Panc1 (cell line): Measurements from ENCODE around the gene INSYN1. TPM values are rescaled to one million over a fixed set of nuclear protein-coding genes. Genes with fewer than 3 reads are reported as not detected.

Experiments
- ATAC-seq: fragments of 200-7000 bp; cut with Tn5 transposase; 2 replicates; pipeline ENCODE4 v1.9.1; 2020; ENCODE audit warnings: mild to moderate bottlenecking, moderate library complexity
- BruUV-seq: library from RNA; stranded (reverse); fragments of 400-500 nt; replicated peaks from 2 replicates; lab custom pipeline; 2021; lab: Mats Ljungman, UMichigan
- CTCF ChIA-PET: fragments of 300-600 bp; sonication (Branson Sonifier 250); formaldehyde crosslinking; loops from one replicate; lab custom pipeline; 2022; ENCODE audit warnings: antibody characterized with exemption; lab: Charles Lee
- POLR2A ChIA-PET: fragments of 300-600 bp; sonication (Branson Sonifier 250); formaldehyde crosslinking; loops from one replicate; lab custom pipeline; 2022; ENCODE audit warnings: antibody characterized with exemption; lab: Charles Lee
- DNase-seq: peaks from one replicate; pipeline ENCODE4 v3.0.0-alpha.2; 2010; ENCODE audit warnings: low read depth, low spot score
- H3K27ac ChIP-seq: 2 replicates; pipeline ENCODE4 v1.5.1; 2011; ENCODE audit warnings: mild to moderate bottlenecking, low read length, inconsistent platforms
- H3K27me3 ChIP-seq: fragments of 200-500 bp; sonication (Bioruptor generic); 2 replicates; pipeline ENCODE4 v1.6.0; 2014; ENCODE audit warnings: low read length, inconsistent platforms; ENCODE audit not compliant: control insufficient read depth, insufficient read depth
- H3K36me3 ChIP-seq: fragments of 200-500 bp; sonication (Bioruptor generic); 2 replicates; pipeline ENCODE4 v1.5.1; 2014; ENCODE audit warnings: inconsistent platforms, mild to moderate bottlenecking, low read length, moderate library complexity; ENCODE audit not compliant: control insufficient read depth, insufficient read depth
- H3K4me1 ChIP-seq: 2 replicates; pipeline ENCODE4 v1.5.1; 2011; ENCODE audit warnings: inconsistent platforms, mild to moderate bottlenecking, low read length, moderate library complexity; ENCODE audit not compliant: control insufficient read depth, insufficient read depth
- H3K4me3 ChIP-seq, 2 experiments: 2 replicates each; pipeline ENCODE4 v1.5.1; 2011 to 2012; ENCODE audit warnings: low read depth in 2 of 2, low read length in 2 of 2, mild to moderate bottlenecking in 2 of 2, inconsistent platforms in 1 of 2, moderate library complexity in 1 of 2
- H3K9me3 ChIP-seq: fragments of 200-500 bp; sonication (Bioruptor generic); 2 replicates; pipeline ENCODE4 v1.5.1; 2014; ENCODE audit warnings: low read depth, mild to moderate bottlenecking, inconsistent platforms, low read length, moderate library complexity; ENCODE audit not compliant: control insufficient read depth, insufficient read depth
- POLR2AphosphoS5 ChIP-seq: IDR thresholded peaks from 2 replicates; pipeline ENCODE4 v1.6.1; 2012; ENCODE audit warnings: mild to moderate bottlenecking, low read depth, low read length, moderate library complexity
- SIN3A ChIP-seq: IDR thresholded peaks from 2 replicates; pipeline ENCODE4 v1.6.1; 2012; ENCODE audit warnings: low read depth, mild to moderate bottlenecking, low read length, moderate library complexity, borderline replicate concordance; ENCODE audit not compliant: insufficient read depth
- TCF7L2 ChIP-seq: IDR thresholded peaks from 2 replicates; pipeline ENCODE4 v1.6.1; 2011; ENCODE audit warnings: mild to moderate bottlenecking, low read depth, low read length, inconsistent platforms
- in situ Hi-C: cut with HindIII; loops from 2 replicates; pipeline ENCODE4 v1.10.0; 2016; ENCODE audit warnings: low sequenced_read_pairs, low pct_unique_long_range_greater_than_20kb
- intact Hi-C: fragments of 100-400 bp; cut with micrococcal nuclease; formaldehyde crosslinking; loops from one replicate; pipeline ENCODE4 v1.10.0; 2022; ENCODE audit not compliant: unreplicated experiment
- total RNA-seq: library from RNA; stranded (reverse); gene quantifications from one replicate; pipeline ENCODE4 v1.2.1, GENCODE V29; 2021; ENCODE audit not compliant: unreplicated experiment
- TF ChIP-seq, protein P1 (sequence below), 2 experiments: IDR thresholded peaks; 2 replicates each; pipeline ENCODE4 v1.6.1; 2011 to 2012; ENCODE audit warnings: low read depth in 2 of 2, control low read depth in 1 of 2, low read length in 1 of 2, mild to moderate bottlenecking in 1 of 2, moderate library complexity in 1 of 2; ENCODE audit not compliant: insufficient read depth in 1 of 2
- TF ChIP-seq, protein P2 (sequence below): fragments of 450-650 bp; IDR thresholded peaks from 2 replicates; pipeline ENCODE4 v1.5.1; 2017; ENCODE audit warnings: mild to moderate bottlenecking

Gene INSYN1
- total RNA-seq, 1 experiment from 2014 or later = 2.6 TPM

DNA sequence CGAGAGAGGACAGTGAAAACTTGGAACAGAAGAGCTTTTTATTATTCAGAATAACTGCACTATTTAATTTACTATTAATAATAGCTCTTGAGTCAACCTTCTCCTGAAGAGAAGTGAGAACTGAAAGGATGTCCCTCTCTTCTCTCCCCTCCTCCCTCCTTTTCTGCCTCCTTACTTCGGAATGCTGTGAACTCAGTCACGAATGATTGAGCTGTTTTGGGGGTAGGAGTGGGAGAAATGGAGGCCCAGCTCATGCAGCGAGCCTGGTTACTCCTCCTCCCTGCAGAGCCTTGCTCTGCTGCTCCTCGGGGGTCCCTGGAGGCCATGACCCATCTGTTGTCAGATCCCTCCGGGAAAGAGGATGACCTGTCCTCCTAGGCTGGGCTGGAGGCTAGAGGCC lies 20.3 kb upstream of the INSYN1 start:
- no peaks in the 10 kb centered on the region; the same call in 1 of the 2 replicates for H3K4me1 ChIP-seq
- H3K9me3 ChIP-seq = no peaks in the 10 kb centered on the region
- H3K4me3 ChIP-seq = no peak overlapping the region
- ATAC-seq = no peak
- ChIA-PET CTCF (no interaction called here), POLR2A (no interaction called here)
- in situ Hi-C loops (no loop called here), intact Hi-C loops (no loop called here)
- no peak for TF ChIP-seq POLR2AphosphoS5
- no peak for TF ChIP-seq SIN3A
- TF ChIP-seq, protein P1, sequence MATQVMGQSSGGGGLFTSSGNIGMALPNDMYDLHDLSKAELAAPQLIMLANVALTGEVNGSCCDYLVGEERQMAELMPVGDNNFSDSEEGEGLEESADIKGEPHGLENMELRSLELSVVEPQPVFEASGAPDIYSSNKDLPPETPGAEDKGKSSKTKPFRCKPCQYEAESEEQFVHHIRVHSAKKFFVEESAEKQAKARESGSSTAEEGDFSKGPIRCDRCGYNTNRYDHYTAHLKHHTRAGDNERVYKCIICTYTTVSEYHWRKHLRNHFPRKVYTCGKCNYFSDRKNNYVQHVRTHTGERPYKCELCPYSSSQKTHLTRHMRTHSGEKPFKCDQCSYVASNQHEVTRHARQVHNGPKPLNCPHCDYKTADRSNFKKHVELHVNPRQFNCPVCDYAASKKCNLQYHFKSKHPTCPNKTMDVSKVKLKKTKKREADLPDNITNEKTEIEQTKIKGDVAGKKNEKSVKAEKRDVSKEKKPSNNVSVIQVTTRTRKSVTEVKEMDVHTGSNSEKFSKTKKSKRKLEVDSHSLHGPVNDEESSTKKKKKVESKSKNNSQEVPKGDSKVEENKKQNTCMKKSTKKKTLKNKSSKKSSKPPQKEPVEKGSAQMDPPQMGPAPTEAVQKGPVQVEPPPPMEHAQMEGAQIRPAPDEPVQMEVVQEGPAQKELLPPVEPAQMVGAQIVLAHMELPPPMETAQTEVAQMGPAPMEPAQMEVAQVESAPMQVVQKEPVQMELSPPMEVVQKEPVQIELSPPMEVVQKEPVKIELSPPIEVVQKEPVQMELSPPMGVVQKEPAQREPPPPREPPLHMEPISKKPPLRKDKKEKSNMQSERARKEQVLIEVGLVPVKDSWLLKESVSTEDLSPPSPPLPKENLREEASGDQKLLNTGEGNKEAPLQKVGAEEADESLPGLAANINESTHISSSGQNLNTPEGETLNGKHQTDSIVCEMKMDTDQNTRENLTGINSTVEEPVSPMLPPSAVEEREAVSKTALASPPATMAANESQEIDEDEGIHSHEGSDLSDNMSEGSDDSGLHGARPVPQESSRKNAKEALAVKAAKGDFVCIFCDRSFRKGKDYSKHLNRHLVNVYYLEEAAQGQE (IDR thresholded peaks at IDR 0.05; ENCODE audit: insufficient read depth in 1 of 2, low read depth in 2 of 2, low read length in 1 of 2) = no peak
- no peak for TF ChIP-seq TCF7L2
- TF ChIP-seq, protein P2, sequence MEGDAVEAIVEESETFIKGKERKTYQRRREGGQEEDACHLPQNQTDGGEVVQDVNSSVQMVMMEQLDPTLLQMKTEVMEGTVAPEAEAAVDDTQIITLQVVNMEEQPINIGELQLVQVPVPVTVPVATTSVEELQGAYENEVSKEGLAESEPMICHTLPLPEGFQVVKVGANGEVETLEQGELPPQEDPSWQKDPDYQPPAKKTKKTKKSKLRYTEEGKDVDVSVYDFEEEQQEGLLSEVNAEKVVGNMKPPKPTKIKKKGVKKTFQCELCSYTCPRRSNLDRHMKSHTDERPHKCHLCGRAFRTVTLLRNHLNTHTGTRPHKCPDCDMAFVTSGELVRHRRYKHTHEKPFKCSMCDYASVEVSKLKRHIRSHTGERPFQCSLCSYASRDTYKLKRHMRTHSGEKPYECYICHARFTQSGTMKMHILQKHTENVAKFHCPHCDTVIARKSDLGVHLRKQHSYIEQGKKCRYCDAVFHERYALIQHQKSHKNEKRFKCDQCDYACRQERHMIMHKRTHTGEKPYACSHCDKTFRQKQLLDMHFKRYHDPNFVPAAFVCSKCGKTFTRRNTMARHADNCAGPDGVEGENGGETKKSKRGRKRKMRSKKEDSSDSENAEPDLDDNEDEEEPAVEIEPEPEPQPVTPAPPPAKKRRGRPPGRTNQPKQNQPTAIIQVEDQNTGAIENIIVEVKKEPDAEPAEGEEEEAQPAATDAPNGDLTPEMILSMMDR = no peak
- no peaks in the 10 kb centered on the region for H3K36me3 ChIP-seq
- no TSS peak for BruUV-seq
- H3K27ac ChIP-seq = no peak overlapping the region
- H3K27me3 ChIP-seq = no peaks in the 10 kb centered on the region; the same call in 1 of the 2 replicates
- DNase-seq = no peak

DNA sequence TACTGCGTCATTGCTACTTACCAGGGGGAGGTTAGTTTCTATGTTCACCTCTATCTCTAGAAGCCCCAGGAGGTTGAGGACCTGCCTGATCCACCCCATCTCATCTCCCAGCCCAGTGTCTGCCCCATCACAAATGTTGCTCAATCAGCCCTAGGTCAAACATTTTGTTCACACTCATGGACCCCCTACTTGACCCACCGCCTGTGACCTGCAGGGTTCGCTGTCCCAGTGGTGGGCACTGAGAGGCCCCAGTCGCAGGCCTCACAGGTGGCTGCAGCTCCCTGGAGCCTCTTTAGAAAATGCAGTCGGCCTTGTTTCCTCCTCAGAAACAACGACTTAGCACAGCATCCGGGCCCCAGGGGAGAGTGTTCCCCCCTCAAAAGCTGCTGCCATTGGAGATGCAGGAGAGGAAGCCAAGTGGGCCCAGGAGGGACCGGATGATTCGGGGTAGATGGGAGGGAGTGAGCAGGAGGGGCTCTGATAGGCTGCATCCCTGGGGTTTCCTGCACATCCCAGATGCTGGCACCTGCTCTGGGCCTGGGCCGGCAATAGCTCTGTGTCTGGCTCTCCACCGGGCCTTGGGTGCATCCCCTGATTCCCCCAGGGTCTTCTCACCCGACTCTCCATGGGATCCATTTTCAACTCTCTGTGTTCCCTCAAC lies 18.4 kb upstream of the INSYN1 start:
- no peak for DNase-seq
- intact Hi-C loops (no loop called here), in situ Hi-C loops (no loop called here)
- ATAC-seq = no peak
- ChIA-PET CTCF (no interaction called here), POLR2A (no interaction called here)
- Histone ChIP-seq H3K27ac (no peak overlapping the region), H3K36me3 (no peaks in the 10 kb centered on the region), H3K4me3 (no peak overlapping the region), H3K9me3 (no peaks in the 10 kb centered on the region), H3K27me3 (no peaks in the 10 kb centered on the region; the same call in 1 of the 2 replicates), H3K4me1 (no peaks in the 10 kb centered on the region; the same call in 1 of the 2 replicates)
- TF ChIP-seq, protein P2 = no peak
- TF ChIP-seq TCF7L2 (no peak), POLR2AphosphoS5 (no peak), SIN3A (no peak)
- TF ChIP-seq, protein P1 (IDR thresholded peaks at IDR 0.05; ENCODE audit: insufficient read depth in 1 of 2, low read depth in 2 of 2, low read length in 1 of 2) = no peak
- no TSS peak for BruUV-seq
